Panc1 (cell line): ENCODE results near the gene PTPRF. TPM values are rescaled to one million over a fixed set of nuclear protein-coding genes. Genes with fewer than 3 reads are reported as not detected.

Source experiments
- ATAC-seq: fragments of 200-7000 bp; cut with Tn5 transposase; 2 replicates; pipeline ENCODE4 v1.9.1; 2020; ENCODE audit warnings: mild to moderate bottlenecking, moderate library complexity
- BruUV-seq: library from RNA; stranded (reverse); fragments of 400-500 nt; replicated peaks from 2 replicates; lab custom pipeline; 2021; lab: Mats Ljungman, UMichigan
- CTCF ChIA-PET: fragments of 300-600 bp; sonication (Branson Sonifier 250); formaldehyde crosslinking; loops from one replicate; lab custom pipeline; 2022; ENCODE audit warnings: antibody characterized with exemption; lab: Charles Lee
- POLR2A ChIA-PET: fragments of 300-600 bp; sonication (Branson Sonifier 250); formaldehyde crosslinking; loops from one replicate; lab custom pipeline; 2022; ENCODE audit warnings: antibody characterized with exemption; lab: Charles Lee
- DNase-seq: peaks from one replicate; pipeline ENCODE4 v3.0.0-alpha.2; 2010; ENCODE audit warnings: low read depth, low spot score
- H3K27ac ChIP-seq: 2 replicates; pipeline ENCODE4 v1.5.1; 2011; ENCODE audit warnings: mild to moderate bottlenecking, low read length, inconsistent platforms
- H3K27me3 ChIP-seq: fragments of 200-500 bp; sonication (Bioruptor generic); 2 replicates; pipeline ENCODE4 v1.6.0; 2014; ENCODE audit warnings: low read length, inconsistent platforms; ENCODE audit not compliant: control insufficient read depth, insufficient read depth
- H3K36me3 ChIP-seq: fragments of 200-500 bp; sonication (Bioruptor generic); 2 replicates; pipeline ENCODE4 v1.5.1; 2014; ENCODE audit warnings: inconsistent platforms, mild to moderate bottlenecking, low read length, moderate library complexity; ENCODE audit not compliant: control insufficient read depth, insufficient read depth
- H3K4me1 ChIP-seq: 2 replicates; pipeline ENCODE4 v1.5.1; 2011; ENCODE audit warnings: inconsistent platforms, mild to moderate bottlenecking, low read length, moderate library complexity; ENCODE audit not compliant: control insufficient read depth, insufficient read depth
- H3K4me3 ChIP-seq, 2 experiments: 2 replicates each; pipeline ENCODE4 v1.5.1; 2011 to 2012; ENCODE audit warnings: low read depth in 2 of 2, low read length in 2 of 2, mild to moderate bottlenecking in 2 of 2, inconsistent platforms in 1 of 2, moderate library complexity in 1 of 2
- H3K9me3 ChIP-seq: fragments of 200-500 bp; sonication (Bioruptor generic); 2 replicates; pipeline ENCODE4 v1.5.1; 2014; ENCODE audit warnings: low read depth, mild to moderate bottlenecking, inconsistent platforms, low read length, moderate library complexity; ENCODE audit not compliant: control insufficient read depth, insufficient read depth
- CTCF ChIP-seq: fragments of 450-650 bp; IDR thresholded peaks from 2 replicates; pipeline ENCODE4 v1.5.1; 2017; ENCODE audit warnings: mild to moderate bottlenecking
- POLR2AphosphoS5 ChIP-seq: IDR thresholded peaks from 2 replicates; pipeline ENCODE4 v1.6.1; 2012; ENCODE audit warnings: mild to moderate bottlenecking, low read depth, low read length, moderate library complexity
- REST ChIP-seq, 2 experiments: IDR thresholded peaks; 2 replicates each; pipeline ENCODE4 v1.6.1; 2011 to 2012; ENCODE audit warnings: low read depth in 2 of 2, control low read depth in 1 of 2, low read length in 1 of 2, mild to moderate bottlenecking in 1 of 2, moderate library complexity in 1 of 2; ENCODE audit not compliant: insufficient read depth in 1 of 2
- SIN3A ChIP-seq: IDR thresholded peaks from 2 replicates; pipeline ENCODE4 v1.6.1; 2012; ENCODE audit warnings: low read depth, mild to moderate bottlenecking, low read length, moderate library complexity, borderline replicate concordance; ENCODE audit not compliant: insufficient read depth
- TCF7L2 ChIP-seq: IDR thresholded peaks from 2 replicates; pipeline ENCODE4 v1.6.1; 2011; ENCODE audit warnings: mild to moderate bottlenecking, low read depth, low read length, inconsistent platforms
- in situ Hi-C: cut with HindIII; loops from 2 replicates; pipeline ENCODE4 v1.10.0; 2016; ENCODE audit warnings: low sequenced_read_pairs, low pct_unique_long_range_greater_than_20kb
- intact Hi-C: fragments of 100-400 bp; cut with micrococcal nuclease; formaldehyde crosslinking; loops from one replicate; pipeline ENCODE4 v1.10.0; 2022; ENCODE audit not compliant: unreplicated experiment
- total RNA-seq: library from RNA; stranded (reverse); gene quantifications from one replicate; pipeline ENCODE4 v1.2.1, GENCODE V29; 2021; ENCODE audit not compliant: unreplicated experiment

The PTPRF gene
- total RNA-seq, 1 experiment from 2014 or later = 77.5 TPM

- in situ Hi-C loops (no loop called here), intact Hi-C loops (no loop called here)
- Histone ChIP-seq H3K36me3 (no peaks in the 10 kb centered on the region), H3K27me3 (no peaks in the 10 kb centered on the region), H3K4me3 (no peak overlapping the region), H3K9me3 (no peaks in the 10 kb centered on the region), H3K4me1 (no peaks in the 10 kb centered on the region), H3K27ac (no peak overlapping the region)
- no peak for TF ChIP-seq SIN3A
- no peak for TF ChIP-seq CTCF
- TF ChIP-seq TCF7L2 = no peak
- TF ChIP-seq REST (IDR thresholded peaks at IDR 0.05; ENCODE audit: insufficient read depth in 1 of 2, low read depth in 2 of 2, low read length in 1 of 2) = no peak
- no peak for TF ChIP-seq POLR2AphosphoS5
- DNase-seq (no peak), ATAC-seq (no peak)
- ChIA-PET POLR2A (no interaction called here), CTCF (interaction anchor here (0.5 kb wide), 1 partner anchor 29 kb away, joined by 3 read pairs; no protein-coding TSS in a partner anchor)
- no TSS peak for BruUV-seq
Measured at GRCh38 chr1:43583058-43583457, 52.4 kb downstream of the PTPRF start.

- Histone ChIP-seq H3K4me3 (no peak overlapping the region), H3K27ac (no peak overlapping the region), H3K9me3 (no peaks in the 10 kb centered on the region), H3K27me3 (no peaks in the 10 kb centered on the region), H3K4me1 (no peaks in the 10 kb centered on the region), H3K36me3 (no peaks in the 10 kb centered on the region)
- intact Hi-C loops (no loop called here), in situ Hi-C loops (no loop called here)
- TF ChIP-seq REST (IDR thresholded peaks at IDR 0.05; ENCODE audit: insufficient read depth in 1 of 2, low read depth in 2 of 2, low read length in 1 of 2) = no peak
- TF ChIP-seq CTCF = no peak
- no peak for TF ChIP-seq SIN3A
- no peak for TF ChIP-seq TCF7L2
- TF ChIP-seq POLR2AphosphoS5 = no peak
- DNase-seq (no peak), ATAC-seq (no peak)
- ChIA-PET POLR2A (no interaction called here), CTCF (no interaction called here)
- no TSS peak for BruUV-seq
Measured at GRCh38 chr1:43584204-43584603, 53.5 kb downstream of the PTPRF start.
